ENCODE measurements around the gene BPIFB1.

BPIFB1 gene

GRCh38 chr20:33242319-33243100 lies 40.5 kb upstream of the BPIFB1 start:
- WGBS (ENCODE audit: extremely low coverage, insufficient coverage, insufficient read length), result no CpG with 5 or more reads among the region's 7 CpGs
- Histone ChIP-seq H3K79me1 (ENCODE audit: low read length) (no peaks in the 10 kb centered on the region), H2BK5ac (ENCODE audit: low read depth, low read length, poor library complexity) (no peak overlapping the region), H3K9me3 (ENCODE audit: insufficient read depth, low read depth, low read length) (no peaks in the 10 kb centered on the region), H3K36me3 (ENCODE audit: control insufficient read depth in 1 of 2, insufficient read depth in 2 of 2, low read length in 2 of 2) (no peaks in the 10 kb centered on the region), H4K8ac (ENCODE audit: low read depth, low read length) (no peak overlapping the region), H4K91ac (ENCODE audit: low read depth, low read length) (no peak overlapping the region), H2BK12ac (ENCODE audit: low read length) (no peak overlapping the region), H3K4me1 (ENCODE audit: control insufficient read depth in 1 of 2, insufficient read depth in 2 of 2, low read length in 2 of 2) (no peaks in the 10 kb centered on the region), H3K4ac (ENCODE audit: low read depth, low read length) (no peak overlapping the region), H3K4me2 (ENCODE audit: low read length) (no peak overlapping the region), H3K14ac (ENCODE audit: low read length) (no peak overlapping the region), H3K18ac (ENCODE audit: low read length) (no peak overlapping the region), H2AFZ (ENCODE audit: insufficient read depth, low read length, poor library complexity) (no peak overlapping the region), H2AK5ac (ENCODE audit: low read length) (no peak overlapping the region), H3K23ac (ENCODE audit: low read length) (no peak overlapping the region), H3K79me2 (ENCODE audit: control insufficient read depth, insufficient read depth, low read length, poor library complexity) (no peaks in the 10 kb centered on the region), H2BK120ac (ENCODE audit: insufficient read depth, low read length, poor library complexity) (no peak overlapping the region), H3K27ac (ENCODE audit: low read depth, low read length) (no peak overlapping the region), H3K4me3 (ENCODE audit: low read depth, low read length) (no peak overlapping the region), H3K9ac (ENCODE audit: low read length) (no peak overlapping the region), H3K27me3 (ENCODE audit: insufficient read depth, low read length) (no peaks in the 10 kb centered on the region), H4K12ac (ENCODE audit: low read depth, low read length) (no peak overlapping the region)
- no peak for DNase-seq

DNA sequence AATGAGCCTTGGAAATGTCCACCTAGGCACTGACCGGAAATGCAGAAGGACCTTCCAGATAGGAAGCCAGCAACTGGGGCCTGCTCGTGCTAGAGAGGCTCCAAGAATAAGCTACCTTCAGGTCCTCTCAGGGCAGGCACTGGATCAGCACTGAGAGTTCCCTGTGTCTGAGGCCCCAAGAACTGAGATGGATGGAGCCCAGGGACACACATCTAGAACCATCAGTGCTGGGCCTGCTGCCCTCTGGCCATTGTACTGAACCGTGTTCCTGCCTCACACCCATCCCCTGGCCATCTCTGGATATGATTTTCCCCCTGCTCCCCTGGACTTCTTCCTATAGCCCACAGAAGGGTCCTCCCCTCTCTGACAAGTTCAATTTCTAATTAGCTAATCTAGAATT lies 36.9 kb upstream of the BPIFB1 start:
- H3K27me3 ChIP-seq (ENCODE audit: insufficient read depth, low read length), result no peaks in the 10 kb centered on the region
- no peak overlapping the region for H3K4me3 ChIP-seq (ENCODE audit: low read depth, low read length)
- no peak for DNase-seq
- H4K12ac ChIP-seq (ENCODE audit: low read depth, low read length), result no peak overlapping the region
- H3K23ac ChIP-seq (ENCODE audit: low read length), result no peak overlapping the region
- H3K79me1 ChIP-seq (ENCODE audit: low read length), result no peaks in the 10 kb centered on the region
- no peak overlapping the region for H2BK12ac ChIP-seq (ENCODE audit: low read length)
- H3K4me1 ChIP-seq (ENCODE audit: control insufficient read depth in 1 of 2, insufficient read depth in 2 of 2, low read length in 2 of 2), result no peaks in the 10 kb centered on the region
- H3K9ac ChIP-seq (ENCODE audit: low read length), result no peak overlapping the region
- no peak overlapping the region for H3K4ac ChIP-seq (ENCODE audit: low read depth, low read length)
- H2BK120ac ChIP-seq (ENCODE audit: insufficient read depth, low read length, poor library complexity), result no peak overlapping the region
- H3K36me3 ChIP-seq (ENCODE audit: control insufficient read depth in 1 of 2, insufficient read depth in 2 of 2, low read length in 2 of 2), result no peaks in the 10 kb centered on the region
- H3K18ac ChIP-seq (ENCODE audit: low read length), result no peak overlapping the region
- WGBS (ENCODE audit: extremely low coverage, insufficient coverage, insufficient read length), result no CpG with 5 or more reads among the region's 3 CpGs
- no peak overlapping the region for H3K4me2 ChIP-seq (ENCODE audit: low read length)
- H4K91ac ChIP-seq (ENCODE audit: low read depth, low read length), result no peak overlapping the region
- no peaks in the 10 kb centered on the region for H3K9me3 ChIP-seq (ENCODE audit: insufficient read depth, low read depth, low read length)
- H2AK5ac ChIP-seq (ENCODE audit: low read length), result no peak overlapping the region
- no peak overlapping the region for H4K8ac ChIP-seq (ENCODE audit: low read depth, low read length)
- H3K79me2 ChIP-seq (ENCODE audit: control insufficient read depth, insufficient read depth, low read length, poor library complexity), result no peaks in the 10 kb centered on the region
- no peak overlapping the region for H2AFZ ChIP-seq (ENCODE audit: insufficient read depth, low read length, poor library complexity)
- no peak overlapping the region for H3K27ac ChIP-seq (ENCODE audit: low read depth, low read length)
- no peak overlapping the region for H3K14ac ChIP-seq (ENCODE audit: low read length)
- H2BK5ac ChIP-seq (ENCODE audit: low read depth, low read length, poor library complexity), result no peak overlapping the region

DNA sequence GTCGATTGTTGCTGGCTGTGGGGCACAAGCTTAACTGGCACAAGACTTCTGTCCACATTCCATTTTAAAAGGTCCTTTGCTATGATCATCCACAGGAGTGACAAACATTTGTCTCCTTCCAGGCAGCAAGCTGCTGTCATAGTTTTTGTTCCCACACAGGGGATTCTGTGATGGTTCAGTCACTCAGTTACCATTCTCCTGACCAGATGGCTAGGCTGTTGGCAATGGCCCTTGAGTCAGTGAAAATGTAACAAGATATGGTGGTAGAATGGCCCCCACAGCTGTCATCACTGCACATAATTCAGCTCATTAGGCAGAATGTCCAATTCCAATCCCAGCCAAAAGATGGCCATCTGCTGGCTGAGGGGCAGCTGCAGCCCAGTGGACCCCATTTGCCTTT lies 33.6 kb upstream of the BPIFB1 start:
- Histone ChIP-seq H2AFZ (ENCODE audit: insufficient read depth, low read length, poor library complexity) (no peak overlapping the region), H3K27me3 (ENCODE audit: insufficient read depth, low read length) (no peaks in the 10 kb centered on the region), H2AK5ac (ENCODE audit: low read length) (no peak overlapping the region), H3K79me1 (ENCODE audit: low read length) (no peaks in the 10 kb centered on the region), H2BK120ac (ENCODE audit: insufficient read depth, low read length, poor library complexity) (no peak overlapping the region), H4K91ac (ENCODE audit: low read depth, low read length) (no peak overlapping the region), H3K18ac (ENCODE audit: low read length) (no peak overlapping the region), H2BK5ac (ENCODE audit: low read depth, low read length, poor library complexity) (no peak overlapping the region), H3K4me1 (ENCODE audit: control insufficient read depth in 1 of 2, insufficient read depth in 2 of 2, low read length in 2 of 2) (no peaks in the 10 kb centered on the region), H3K4me2 (ENCODE audit: low read length) (no peak overlapping the region), H2BK12ac (ENCODE audit: low read length) (no peak overlapping the region), H3K27ac (ENCODE audit: low read depth, low read length) (no peak overlapping the region), H3K36me3 (ENCODE audit: control insufficient read depth in 1 of 2, insufficient read depth in 2 of 2, low read length in 2 of 2) (no peaks in the 10 kb centered on the region), H3K9me3 (ENCODE audit: insufficient read depth, low read depth, low read length) (no peaks in the 10 kb centered on the region), H4K12ac (ENCODE audit: low read depth, low read length) (no peak overlapping the region), H4K8ac (ENCODE audit: low read depth, low read length) (no peak overlapping the region), H3K14ac (ENCODE audit: low read length) (no peak overlapping the region), H3K9ac (ENCODE audit: low read length) (no peak overlapping the region), H3K79me2 (ENCODE audit: control insufficient read depth, insufficient read depth, low read length, poor library complexity) (no peaks in the 10 kb centered on the region), H3K23ac (ENCODE audit: low read length) (no peak overlapping the region), H3K4ac (ENCODE audit: low read depth, low read length) (no peak overlapping the region), H3K4me3 (ENCODE audit: low read depth, low read length) (no peak overlapping the region)
- DNase-seq, result no peak
- WGBS (ENCODE audit: extremely low coverage, insufficient coverage, insufficient read length), result no CpG with 5 or more reads among the region's 1 CpG

DNA sequence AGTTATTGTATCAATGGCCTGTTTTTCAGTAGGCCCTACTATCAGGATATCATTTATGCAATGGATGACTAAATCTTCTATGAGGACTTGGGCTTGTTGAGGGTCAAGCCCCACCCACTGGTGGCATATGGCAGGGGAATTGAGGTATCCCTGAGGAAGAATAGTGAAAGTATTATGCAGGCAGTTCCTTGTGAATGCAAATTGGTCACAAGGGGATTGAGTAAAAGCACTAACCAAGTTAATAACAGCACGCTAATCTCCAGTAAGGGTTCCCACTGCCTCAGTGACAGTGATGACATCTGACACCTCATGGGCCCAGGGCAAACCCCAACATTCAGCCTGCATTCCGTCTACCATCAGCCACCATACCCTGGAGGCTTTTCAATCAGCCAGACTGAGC lies 32.3 kb upstream of the BPIFB1 start:
- Histone ChIP-seq H3K9me3 (ENCODE audit: insufficient read depth, low read depth, low read length) (no peaks in the 10 kb centered on the region), H3K4me2 (ENCODE audit: low read length) (no peak overlapping the region), H2AFZ (ENCODE audit: insufficient read depth, low read length, poor library complexity) (no peak overlapping the region), H3K4ac (ENCODE audit: low read depth, low read length) (no peak overlapping the region), H3K79me1 (ENCODE audit: low read length) (no peaks in the 10 kb centered on the region), H4K91ac (ENCODE audit: low read depth, low read length) (no peak overlapping the region), H2AK5ac (ENCODE audit: low read length) (no peak overlapping the region), H3K23ac (ENCODE audit: low read length) (no peak overlapping the region), H2BK120ac (ENCODE audit: insufficient read depth, low read length, poor library complexity) (no peak overlapping the region), H3K4me3 (ENCODE audit: low read depth, low read length) (no peak overlapping the region), H2BK12ac (ENCODE audit: low read length) (no peak overlapping the region), H4K12ac (ENCODE audit: low read depth, low read length) (no peak overlapping the region), H3K79me2 (ENCODE audit: control insufficient read depth, insufficient read depth, low read length, poor library complexity) (no peaks in the 10 kb centered on the region), H3K9ac (ENCODE audit: low read length) (no peak overlapping the region), H2BK5ac (ENCODE audit: low read depth, low read length, poor library complexity) (no peak overlapping the region), H3K4me1 (ENCODE audit: control insufficient read depth in 1 of 2, insufficient read depth in 2 of 2, low read length in 2 of 2) (no peaks in the 10 kb centered on the region), H3K27me3 (ENCODE audit: insufficient read depth, low read length) (no peaks in the 10 kb centered on the region), H3K27ac (ENCODE audit: low read depth, low read length) (no peak overlapping the region), H3K18ac (ENCODE audit: low read length) (no peak overlapping the region), H4K8ac (ENCODE audit: low read depth, low read length) (no peak overlapping the region), H3K36me3 (ENCODE audit: control insufficient read depth in 1 of 2, insufficient read depth in 2 of 2, low read length in 2 of 2) (no peaks in the 10 kb centered on the region), H3K14ac (ENCODE audit: low read length) (no peak overlapping the region)
- no peak for DNase-seq
- WGBS (ENCODE audit: extremely low coverage, insufficient coverage, insufficient read length), result no CpG with 5 or more reads among the region's 2 CpGs

Data from trophoblast cell (in vitro differentiated cells and primary cell).